ENCODE data around the gene SPCS2. TPM values are rescaled to one million over a fixed set of nuclear protein-coding genes. Genes with fewer than 3 reads are reported as not detected.
A peak's percentile ranks its signal among the peaks of the same experiment; 100 is the strongest.

Gene SPCS2
- total and polyA plus RNA-seq, 12 donors = 78.4 to 143 (median 107) TPM

DNA sequence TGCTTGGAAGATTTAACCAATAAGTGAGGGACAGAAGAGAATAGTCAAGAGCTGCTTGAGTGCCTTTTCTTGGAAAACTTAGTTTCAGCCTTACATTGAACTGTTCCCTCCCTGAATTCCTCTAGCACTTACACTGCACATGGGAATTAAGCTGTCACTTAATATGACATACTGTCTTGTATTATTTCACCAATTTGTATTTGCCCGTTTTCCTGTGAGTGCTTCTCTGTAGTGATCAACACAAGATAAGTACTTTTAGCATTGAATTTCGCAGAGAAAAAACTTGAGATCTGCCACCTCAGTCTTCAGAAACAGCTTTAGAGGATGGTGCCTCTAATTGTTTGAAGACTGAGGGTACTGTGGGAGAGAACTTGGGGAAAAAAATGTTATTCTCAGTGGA, 3.7 kb downstream of the SPCS2 start:
- Histone ChIP-seq H3K4me1 (peaks cover 0 to 76% (median 60%) of the 10 kb centered on the region in 9 donors), H3K27me3 (no peaks in the 10 kb centered on the region), H3K4me3 (no peak overlapping the region), H3K9me3 (no peaks in the 10 kb centered on the region), H3K27ac (peak overlapping the region in 1 of 10 donors; percentile 3), H3K36me3 (peaks cover 0 to 52% (median 0%) of the 10 kb centered on the region in 9 donors)
- DNase-seq (no peak), ATAC-seq (no peak)
- intact Hi-C loops (cut with DNase I) = no loop called here
- WGBS, 2 donors = 66 to 67% methylated on average over 2 of the region's 2 CpGs
- TF ChIP-seq, protein P1, sequence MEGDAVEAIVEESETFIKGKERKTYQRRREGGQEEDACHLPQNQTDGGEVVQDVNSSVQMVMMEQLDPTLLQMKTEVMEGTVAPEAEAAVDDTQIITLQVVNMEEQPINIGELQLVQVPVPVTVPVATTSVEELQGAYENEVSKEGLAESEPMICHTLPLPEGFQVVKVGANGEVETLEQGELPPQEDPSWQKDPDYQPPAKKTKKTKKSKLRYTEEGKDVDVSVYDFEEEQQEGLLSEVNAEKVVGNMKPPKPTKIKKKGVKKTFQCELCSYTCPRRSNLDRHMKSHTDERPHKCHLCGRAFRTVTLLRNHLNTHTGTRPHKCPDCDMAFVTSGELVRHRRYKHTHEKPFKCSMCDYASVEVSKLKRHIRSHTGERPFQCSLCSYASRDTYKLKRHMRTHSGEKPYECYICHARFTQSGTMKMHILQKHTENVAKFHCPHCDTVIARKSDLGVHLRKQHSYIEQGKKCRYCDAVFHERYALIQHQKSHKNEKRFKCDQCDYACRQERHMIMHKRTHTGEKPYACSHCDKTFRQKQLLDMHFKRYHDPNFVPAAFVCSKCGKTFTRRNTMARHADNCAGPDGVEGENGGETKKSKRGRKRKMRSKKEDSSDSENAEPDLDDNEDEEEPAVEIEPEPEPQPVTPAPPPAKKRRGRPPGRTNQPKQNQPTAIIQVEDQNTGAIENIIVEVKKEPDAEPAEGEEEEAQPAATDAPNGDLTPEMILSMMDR (IDR thresholded peaks at IDR 0.05) = no peak

DNA sequence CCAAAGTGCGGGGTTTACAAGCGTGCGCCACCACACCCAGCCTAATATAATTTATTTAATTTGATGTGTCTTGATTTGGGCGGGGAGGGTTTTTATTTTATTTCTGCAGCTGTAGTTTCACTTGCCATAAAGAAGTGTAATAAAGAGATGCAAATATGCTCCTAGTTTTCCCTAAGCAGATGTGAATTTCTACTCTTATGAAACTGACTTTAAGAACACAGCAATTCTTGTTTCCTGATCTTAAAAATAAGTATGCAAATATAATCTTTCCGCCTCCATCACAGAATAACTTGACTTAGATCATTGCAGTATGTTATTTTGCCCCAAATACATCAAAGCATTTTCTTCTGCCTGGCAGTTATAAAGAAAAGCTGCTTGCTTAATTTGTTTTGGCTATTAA, 4.4 kb downstream of the SPCS2 start:
- H3K4me1 ChIP-seq = peaks cover 0 to 76% (median 60%) of the 10 kb centered on the region in 9 donors
- no peak for ATAC-seq

GRCh38 chr11:74954199-74954598, 5.1 kb downstream of the SPCS2 start:
- 92% methylated on average over 1 of the region's 1 CpG for WGBS, 2 donors
- Histone ChIP-seq H3K27me3 (no peaks in the 10 kb centered on the region), H3K36me3 (peaks cover 0 to 54% (median 0%) of the 10 kb centered on the region in 9 donors), H3K4me3 (no peak overlapping the region), H3K9me3 (no peaks in the 10 kb centered on the region), H3K27ac (peak overlapping the region in 1 of 10 donors; percentile 4), H3K4me1 (peaks cover 0 to 83% (median 67%) of the 10 kb centered on the region in 9 donors)
- TF ChIP-seq, protein P1 (IDR thresholded peaks at IDR 0.05) = no peak
- DNase-seq (no peak), ATAC-seq (no peak)
- intact Hi-C loops (cut with DNase I) = no loop called here

More for the DNA sequence above, 4.4 kb downstream of the SPCS2 start:
- no peak for DNase-seq
- no peak overlapping the region for H3K4me3 ChIP-seq
- peaks cover 0 to 54% (median 0%) of the 10 kb centered on the region in 9 donors for H3K36me3 ChIP-seq
- intact Hi-C loops (cut with DNase I) = no loop called here
- 97 to 98% methylated on average over 5 of the region's 5 CpGs for WGBS, 2 donors
- TF ChIP-seq, protein P1 (IDR thresholded peaks at IDR 0.05) = no peak
- H3K27ac ChIP-seq = no peak overlapping the region
- H3K9me3 ChIP-seq = no peaks in the 10 kb centered on the region
- H3K27me3 ChIP-seq = no peaks in the 10 kb centered on the region

DNA sequence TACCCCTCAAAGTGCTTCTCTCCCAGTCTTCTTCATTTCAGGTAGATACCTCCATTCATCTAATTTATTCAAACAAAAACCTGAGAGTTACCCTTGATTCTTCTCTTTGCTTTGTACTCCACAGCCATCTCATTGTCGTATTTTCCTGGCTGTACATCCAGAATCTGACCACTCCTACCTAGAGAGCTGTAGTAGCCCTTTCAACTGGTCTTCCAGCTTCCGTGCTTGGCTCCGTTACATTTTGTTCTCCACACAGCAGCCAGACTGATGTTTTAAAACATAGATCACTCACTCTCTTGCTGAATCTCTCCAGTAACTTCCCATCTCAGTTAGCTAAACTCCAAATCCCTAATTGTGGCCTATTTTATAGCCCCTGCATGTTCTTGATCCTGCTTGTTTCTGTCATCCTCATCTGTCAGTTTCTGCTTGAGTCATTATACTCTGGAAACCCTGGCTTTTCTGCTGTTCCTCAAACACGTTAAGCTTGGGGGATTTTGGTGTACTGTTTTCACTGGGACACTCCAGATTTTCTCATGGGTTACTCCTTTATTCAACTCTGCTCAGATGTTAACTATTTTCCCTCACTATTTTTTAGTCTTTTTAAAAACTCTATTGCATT, 7.4 kb downstream of the SPCS2 start:
- Histone ChIP-seq H3K36me3 (peaks cover 0 to 52% (median 0%) of the 10 kb centered on the region in 9 donors), H3K27ac (peak overlapping the region in 1 of 10 donors; percentile 36), H3K4me3 (no peak overlapping the region), H3K27me3 (no peaks in the 10 kb centered on the region), H3K4me1 (peaks cover 0 to 84% (median 60%) of the 10 kb centered on the region in 9 donors), H3K9me3 (no peaks in the 10 kb centered on the region)
- no peak for DNase-seq
- intact Hi-C loops (cut with DNase I) = no loop called here
- TF ChIP-seq, protein P1 (IDR thresholded peaks at IDR 0.05) = no peak
- WGBS, 2 donors = 38 to 49% methylated on average over 4 of the region's 4 CpGs
- peak in 7 of 8 donors; percentile 47 to 92 (median 65) for ATAC-seq
